NCI-H82 treated with DMSO at 0.1 percent for 48 hours (cell line): ENCODE data around the gene CRB1.

Experiments used
- DNase-seq: peaks from one replicate; lab custom pipeline; 2025; ENCODE audit not compliant: unreplicated experiment; lab: John Stamatoyannopoulos, UW

CRB1 gene

GRCh38 chr1:197302775-197303174 lies 34.7 kb downstream of the CRB1 start:
- no peak for DNase-seq

- no peak for DNase-seq
These were observed 35.4 kb downstream of the CRB1 start for GRCh38 chr1:197303463-197303862.

GRCh38 chr1:197304638-197305200 lies 36.7 kb downstream of the CRB1 start:
- no peak for DNase-seq

- no peak for DNase-seq
These were observed 37.9 kb downstream of the CRB1 start for GRCh38 chr1:197305925-197306324.

GRCh38 chr1:197306381-197307062 lies 38.5 kb downstream of the CRB1 start:
- no peak for DNase-seq

GRCh38 chr1:197307136-197307535 lies 39.1 kb downstream of the CRB1 start:
- DNase-seq = no peak

- DNase-seq = no peak
These were observed 39.5 kb downstream of the CRB1 start for GRCh38 chr1:197307551-197307950.

- no peak for DNase-seq
These were observed 43.0 kb downstream of the CRB1 start for GRCh38 chr1:197311081-197311480.

GRCh38 chr1:197312163-197312562 lies 44.1 kb downstream of the CRB1 start:
- DNase-seq = no peak

GRCh38 chr1:197313713-197314112 lies 45.7 kb downstream of the CRB1 start:
- DNase-seq = no peak

GRCh38 chr1:197314682-197315081 lies 46.6 kb downstream of the CRB1 start:
- DNase-seq = no peak

- DNase-seq = no peak
These were observed 51.6 kb downstream of the CRB1 start for GRCh38 chr1:197319631-197320030.

- DNase-seq = no peak
These were observed 53.0 kb downstream of the CRB1 start for GRCh38 chr1:197320991-197321531.

GRCh38 chr1:197321811-197322210 lies 53.8 kb downstream of the CRB1 start:
- no peak for DNase-seq

GRCh38 chr1:197327776-197328364 lies 59.8 kb downstream of the CRB1 start:
- no peak for DNase-seq

GRCh38 chr1:197330213-197330612 lies 62.2 kb downstream of the CRB1 start:
- no peak for DNase-seq

GRCh38 chr1:197331565-197331964 lies 63.5 kb downstream of the CRB1 start:
- DNase-seq = no peak

GRCh38 chr1:197333041-197333440 lies 65.0 kb downstream of the CRB1 start:
- no peak for DNase-seq

GRCh38 chr1:197336571-197336970 lies 68.5 kb downstream of the CRB1 start:
- no peak for DNase-seq

- no peak for DNase-seq
These were observed 71.3 kb downstream of the CRB1 start for GRCh38 chr1:197339106-197340060.

GRCh38 chr1:197341626-197342025 lies 73.6 kb downstream of the CRB1 start:
- no peak for DNase-seq
